ENCODE results near the gene SYTL2.

GRCh38 chr11:85854212-85854556, 43.2 kb upstream of the SYTL2 start:
- TF ChIP-seq, protein P1, sequence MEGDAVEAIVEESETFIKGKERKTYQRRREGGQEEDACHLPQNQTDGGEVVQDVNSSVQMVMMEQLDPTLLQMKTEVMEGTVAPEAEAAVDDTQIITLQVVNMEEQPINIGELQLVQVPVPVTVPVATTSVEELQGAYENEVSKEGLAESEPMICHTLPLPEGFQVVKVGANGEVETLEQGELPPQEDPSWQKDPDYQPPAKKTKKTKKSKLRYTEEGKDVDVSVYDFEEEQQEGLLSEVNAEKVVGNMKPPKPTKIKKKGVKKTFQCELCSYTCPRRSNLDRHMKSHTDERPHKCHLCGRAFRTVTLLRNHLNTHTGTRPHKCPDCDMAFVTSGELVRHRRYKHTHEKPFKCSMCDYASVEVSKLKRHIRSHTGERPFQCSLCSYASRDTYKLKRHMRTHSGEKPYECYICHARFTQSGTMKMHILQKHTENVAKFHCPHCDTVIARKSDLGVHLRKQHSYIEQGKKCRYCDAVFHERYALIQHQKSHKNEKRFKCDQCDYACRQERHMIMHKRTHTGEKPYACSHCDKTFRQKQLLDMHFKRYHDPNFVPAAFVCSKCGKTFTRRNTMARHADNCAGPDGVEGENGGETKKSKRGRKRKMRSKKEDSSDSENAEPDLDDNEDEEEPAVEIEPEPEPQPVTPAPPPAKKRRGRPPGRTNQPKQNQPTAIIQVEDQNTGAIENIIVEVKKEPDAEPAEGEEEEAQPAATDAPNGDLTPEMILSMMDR (IDR thresholded peaks at IDR 0.05) = no peak
- TF ChIP-seq MXI1 (IDR thresholded peaks at IDR 0.05; ENCODE audit: low read depth, low read length) (no peak), JUND (IDR thresholded peaks at IDR 0.05) (no peak)
- TF ChIP-seq, protein P2, sequence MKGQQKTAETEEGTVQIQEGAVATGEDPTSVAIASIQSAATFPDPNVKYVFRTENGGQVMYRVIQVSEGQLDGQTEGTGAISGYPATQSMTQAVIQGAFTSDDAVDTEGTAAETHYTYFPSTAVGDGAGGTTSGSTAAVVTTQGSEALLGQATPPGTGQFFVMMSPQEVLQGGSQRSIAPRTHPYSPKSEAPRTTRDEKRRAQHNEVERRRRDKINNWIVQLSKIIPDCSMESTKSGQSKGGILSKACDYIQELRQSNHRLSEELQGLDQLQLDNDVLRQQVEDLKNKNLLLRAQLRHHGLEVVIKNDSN (IDR thresholded peaks at IDR 0.05; ENCODE audit: borderline replicate concordance, low read depth) = no peak

All from SK-N-SH (cell line).